Liver (tissue), 3 donors: ENCODE measurements around the gene FAIM2.

Experiments
- CTCF ChIP-seq: fragments of 150-350 bp; IDR thresholded peaks from 2 replicates; pipeline ENCODE4 v1.5.1; 2017; ENCODE audit warnings: improper control_type of control experiment, low read depth, low read length; ENCODE audit not compliant: missing input control
- EGR1 ChIP-seq, 2 donors: IDR thresholded peaks; 2 replicates each; pipeline ENCODE4 v1.6.1; 2016 to 2018; ENCODE audit warnings: antibody characterized with exemption in 2 of 2, low read depth in 2 of 2
- JUND ChIP-seq, 2 donors: IDR thresholded peaks; 2 replicates each; pipeline ENCODE4 v1.6.1; 2016; ENCODE audit warnings: antibody characterized with exemption in 2 of 2
- MAX ChIP-seq: IDR thresholded peaks from 2 replicates; pipeline ENCODE4 v1.6.1; 2016; ENCODE audit warnings: antibody characterized with exemption
- NR2F2 ChIP-seq: IDR thresholded peaks from 2 replicates; pipeline ENCODE4 v1.6.1; 2016; ENCODE audit warnings: antibody characterized with exemption
- RAD21 ChIP-seq, 2 donors: IDR thresholded peaks; 2 replicates each; pipeline ENCODE4 v1.6.1; 2016; ENCODE audit warnings: antibody characterized with exemption in 2 of 2, mild to moderate bottlenecking in 2 of 2
- REST ChIP-seq: IDR thresholded peaks from 2 replicates; pipeline ENCODE4 v1.6.1; 2016; ENCODE audit warnings: antibody characterized with exemption, mild to moderate bottlenecking
- RXRA ChIP-seq, 2 donors: IDR thresholded peaks; 2 replicates each; pipeline ENCODE4 v1.6.1; 2017 to 2018; ENCODE audit warnings: antibody characterized with exemption in 2 of 2, mild to moderate bottlenecking in 1 of 2
- SP1 ChIP-seq: IDR thresholded peaks from 2 replicates; pipeline ENCODE4 v1.6.1; 2018; ENCODE audit warnings: antibody characterized with exemption, mild to moderate bottlenecking
- TAF1 ChIP-seq: conservative IDR thresholded peaks from 2 replicates; pipeline ENCODE4 v1.6.1; 2016; ENCODE audit warnings: antibody characterized with exemption, mild to moderate bottlenecking
- ZBTB33 ChIP-seq: IDR thresholded peaks from 2 replicates; pipeline ENCODE4 v1.6.1; 2016; ENCODE audit warnings: antibody characterized with exemption
- donor health status: healthy.
- donor health status: healthy.

- TF ChIP-seq CTCF (no peak), JUND (IDR thresholded peaks at IDR 0.05) (no peak), MAX (no peak), REST (no peak), TAF1 (no peak), RXRA (IDR thresholded peaks at IDR 0.05) (no peak), EGR1 (IDR thresholded peaks at IDR 0.05; ENCODE audit: low read depth in 2 of 2) (no peak), ZBTB33 (no peak), NR2F2 (no peak), SP1 (no peak), RAD21 (IDR thresholded peaks at IDR 0.05) (no peak)
These were observed 8.9 kb downstream of the FAIM2 start for GRCh38 chr12:49894751-49895148.
